Epithelial cell of prostate (primary cell): ENCODE data around the gene CDK8.

Experiments
- DNase-seq: peaks from one replicate; pipeline ENCODE4 v3.0.0-alpha.2; 2011; ENCODE audit warnings: low read depth, low spot score
- H3K27ac ChIP-seq: fragments of 450-650 bp; 2 replicates; pipeline ENCODE4 v1.5.1; 2017; ENCODE audit warnings: mild to moderate bottlenecking

Gene CDK8

GRCh38 chr13:26377038-26377437 is 123.1 kb downstream of the CDK8 start:
- no peak overlapping the region for H3K27ac ChIP-seq
- no peak for DNase-seq

GRCh38 chr13:26378116-26378515 is 124.2 kb downstream of the CDK8 start:
- H3K27ac ChIP-seq: no peak overlapping the region
- no peak for DNase-seq

GRCh38 chr13:26379831-26380230 is 125.9 kb downstream of the CDK8 start:
- no peak overlapping the region for H3K27ac ChIP-seq
- DNase-seq: no peak

GRCh38 chr13:26380930-26381329 is 127.0 kb downstream of the CDK8 start:
- no peak overlapping the region for H3K27ac ChIP-seq
- no peak for DNase-seq

DNA sequence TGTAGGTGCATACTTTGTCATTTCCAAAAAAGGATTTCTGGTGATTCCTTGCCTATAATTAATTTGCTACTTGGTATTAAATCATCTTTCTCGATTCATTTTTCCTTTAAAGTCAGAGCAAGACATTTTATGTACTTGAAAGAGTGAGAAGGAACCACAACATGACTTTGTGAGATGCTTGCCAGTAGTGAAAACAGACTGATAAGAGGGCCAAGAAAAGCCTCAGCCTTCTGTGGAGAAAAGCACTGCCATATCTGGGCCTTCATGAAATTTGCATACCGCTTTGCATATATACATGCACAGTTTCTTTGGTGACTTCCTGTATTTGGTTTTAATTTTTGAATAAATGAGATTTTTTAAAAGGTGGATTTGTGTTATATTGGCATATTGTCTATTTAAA is 128.4 kb downstream of the CDK8 start:
- no peak for DNase-seq
- H3K27ac ChIP-seq: no peak overlapping the region

DNA sequence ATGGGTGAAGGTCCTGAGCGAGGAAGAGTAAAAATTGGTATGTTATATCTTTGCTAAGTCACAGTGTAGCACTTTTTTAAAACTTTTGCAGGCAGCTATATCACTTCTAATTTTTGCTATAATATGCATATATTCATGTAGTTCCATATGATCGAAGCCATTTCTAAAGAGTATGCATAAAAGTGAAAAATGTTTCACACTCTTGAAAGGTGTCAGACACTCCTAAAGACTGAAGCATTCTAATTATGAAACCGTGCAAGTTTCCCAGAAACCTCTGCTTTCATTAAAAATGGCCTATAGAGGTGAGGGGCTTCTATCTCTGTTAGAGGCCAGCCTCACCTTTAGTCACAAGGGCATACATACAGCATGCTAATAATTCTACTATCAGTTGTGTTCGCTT is 128.9 kb downstream of the CDK8 start:
- no peak for DNase-seq
- no peak overlapping the region for H3K27ac ChIP-seq

DNA sequence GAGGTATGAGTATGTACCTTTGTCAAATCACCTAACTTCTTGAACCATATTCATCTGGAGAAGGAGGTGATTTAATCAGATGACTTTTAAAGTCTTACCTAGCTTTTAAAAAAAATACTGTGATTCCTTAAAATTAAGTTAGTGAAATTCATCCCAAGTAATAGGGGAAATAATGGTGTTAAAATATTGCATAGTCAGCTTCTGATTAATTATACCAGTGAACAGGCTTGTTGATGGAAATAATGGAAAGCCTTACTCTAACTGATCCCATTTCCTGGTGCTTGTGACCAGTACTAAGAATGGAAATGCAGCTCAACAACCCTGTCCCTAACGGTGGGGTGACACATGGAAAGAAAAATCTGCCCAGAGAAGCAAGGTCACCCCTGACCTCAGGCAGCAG is 130.7 kb downstream of the CDK8 start:
- DNase-seq: no peak

DNA sequence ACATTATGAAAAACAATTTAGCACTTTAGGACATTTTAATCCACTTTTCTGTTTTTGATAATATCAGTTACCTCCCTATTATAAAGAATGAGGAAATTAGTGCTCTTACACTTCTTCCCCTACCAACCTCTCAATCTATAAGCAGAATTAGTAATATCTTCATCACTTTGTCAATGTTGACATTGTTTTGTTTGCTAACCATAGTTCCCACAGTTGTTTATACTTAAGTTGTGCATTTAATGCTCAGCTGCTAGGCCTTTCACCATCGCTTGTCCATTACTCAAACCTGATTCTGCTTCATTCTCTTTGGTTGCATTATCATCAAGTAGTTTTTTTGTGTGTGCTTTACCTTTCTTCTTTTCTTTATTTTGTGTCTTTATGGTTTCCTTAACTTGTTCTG is 132.1 kb downstream of the CDK8 start:
- no peak overlapping the region for H3K27ac ChIP-seq
- DNase-seq: peak; percentile 14

More for the DNA sequence above, 130.7 kb downstream of the CDK8 start:
- no peak overlapping the region for H3K27ac ChIP-seq

- H3K27ac ChIP-seq: no peak overlapping the region
- no peak for DNase-seq
Observed at GRCh38 chr13:26390203-26390602, 136.3 kb downstream of the CDK8 start.

GRCh38 chr13:26400545-26400944 is 146.6 kb downstream of the CDK8 start:
- H3K27ac ChIP-seq: no peak overlapping the region
- no peak for DNase-seq

- no peak overlapping the region for H3K27ac ChIP-seq
- no peak for DNase-seq
Observed at GRCh38 chr13:26401069-26401468, 147.1 kb downstream of the CDK8 start.

GRCh38 chr13:26401578-26402021 is 147.7 kb downstream of the CDK8 start:
- H3K27ac ChIP-seq: no peak overlapping the region
- no peak for DNase-seq

DNA sequence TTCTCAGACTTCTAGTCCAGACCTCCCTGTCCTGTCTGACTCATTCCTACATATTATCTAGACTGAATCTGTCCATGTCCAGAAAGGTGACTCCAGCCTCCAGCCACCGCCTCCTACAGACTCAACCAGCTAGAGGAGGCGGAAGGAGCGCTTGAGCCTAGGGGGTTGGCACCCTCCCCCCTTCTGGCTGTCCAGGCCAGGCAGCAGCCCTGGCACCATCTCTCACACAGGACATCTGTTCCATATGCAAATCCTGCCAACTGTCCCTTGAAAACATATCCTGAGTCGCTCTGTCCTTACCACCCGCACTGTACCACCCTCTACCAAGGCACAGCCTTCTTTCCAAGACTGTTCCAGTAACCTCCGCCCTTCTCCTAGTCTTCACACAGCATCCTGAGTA is 152.9 kb downstream of the CDK8 start:
- DNase-seq: no peak
- H3K27ac ChIP-seq: no peak overlapping the region

DNA sequence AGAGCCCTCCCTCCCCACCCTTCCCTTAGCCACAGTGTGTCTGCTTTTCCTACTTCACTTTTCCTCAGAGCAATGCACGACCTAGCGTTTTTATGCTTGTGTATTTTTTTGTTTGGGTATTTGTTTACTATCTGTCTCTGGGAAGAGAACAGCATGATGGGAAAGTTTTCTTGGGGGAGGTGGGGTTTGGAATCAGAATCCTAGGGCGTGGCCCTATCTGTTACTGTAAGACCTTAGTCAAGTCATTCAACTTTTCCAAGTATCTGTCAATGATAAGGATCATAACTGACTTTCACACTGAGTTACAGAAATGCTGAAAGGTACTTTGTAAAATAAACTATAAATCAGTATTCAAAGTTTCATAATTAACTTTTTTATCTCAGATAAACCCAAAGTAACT is 157.3 kb downstream of the CDK8 start:
- no peak overlapping the region for H3K27ac ChIP-seq
- no peak for DNase-seq

- H3K27ac ChIP-seq: no peak overlapping the region
- no peak for DNase-seq
Observed at GRCh38 chr13:26412263-26412662, 158.3 kb downstream of the CDK8 start.

- DNase-seq: no peak
- no peak overlapping the region for H3K27ac ChIP-seq
Observed at GRCh38 chr13:26412936-26413716, 159.2 kb downstream of the CDK8 start.

- no peak for DNase-seq
Observed at GRCh38 chr13:26420282-26420960, 166.5 kb downstream of the CDK8 start.

GRCh38 chr13:26422036-26422435 is 168.1 kb downstream of the CDK8 start:
- no peak for DNase-seq
- H3K27ac ChIP-seq: no peak overlapping the region

More at GRCh38 chr13:26420282-26420960, 166.5 kb downstream of the CDK8 start:
- no peak overlapping the region for H3K27ac ChIP-seq

GRCh38 chr13:26423629-26424028 is 169.7 kb downstream of the CDK8 start:
- no peak overlapping the region for H3K27ac ChIP-seq
- DNase-seq: no peak

DNA sequence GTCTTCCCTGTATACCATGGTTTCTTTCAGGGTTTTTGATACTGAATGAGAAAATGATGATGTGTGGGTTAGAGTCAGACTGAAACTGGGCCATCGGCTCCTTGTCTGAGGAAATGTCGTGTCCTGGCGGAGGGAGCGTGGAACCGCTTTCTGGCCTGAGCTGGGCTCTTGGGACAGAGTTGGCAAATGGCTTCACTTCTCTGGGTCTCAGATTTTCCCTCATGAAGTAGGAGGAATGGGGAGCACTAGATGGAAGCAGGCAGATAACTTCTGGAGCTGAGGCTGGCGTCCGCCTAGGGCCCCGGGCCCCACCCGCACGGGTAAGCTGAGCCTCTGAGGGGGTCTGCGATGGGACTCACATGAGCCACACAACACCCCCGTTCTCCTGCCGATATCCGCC is 170.3 kb downstream of the CDK8 start:
- DNase-seq: no peak
- no peak overlapping the region for H3K27ac ChIP-seq

DNA sequence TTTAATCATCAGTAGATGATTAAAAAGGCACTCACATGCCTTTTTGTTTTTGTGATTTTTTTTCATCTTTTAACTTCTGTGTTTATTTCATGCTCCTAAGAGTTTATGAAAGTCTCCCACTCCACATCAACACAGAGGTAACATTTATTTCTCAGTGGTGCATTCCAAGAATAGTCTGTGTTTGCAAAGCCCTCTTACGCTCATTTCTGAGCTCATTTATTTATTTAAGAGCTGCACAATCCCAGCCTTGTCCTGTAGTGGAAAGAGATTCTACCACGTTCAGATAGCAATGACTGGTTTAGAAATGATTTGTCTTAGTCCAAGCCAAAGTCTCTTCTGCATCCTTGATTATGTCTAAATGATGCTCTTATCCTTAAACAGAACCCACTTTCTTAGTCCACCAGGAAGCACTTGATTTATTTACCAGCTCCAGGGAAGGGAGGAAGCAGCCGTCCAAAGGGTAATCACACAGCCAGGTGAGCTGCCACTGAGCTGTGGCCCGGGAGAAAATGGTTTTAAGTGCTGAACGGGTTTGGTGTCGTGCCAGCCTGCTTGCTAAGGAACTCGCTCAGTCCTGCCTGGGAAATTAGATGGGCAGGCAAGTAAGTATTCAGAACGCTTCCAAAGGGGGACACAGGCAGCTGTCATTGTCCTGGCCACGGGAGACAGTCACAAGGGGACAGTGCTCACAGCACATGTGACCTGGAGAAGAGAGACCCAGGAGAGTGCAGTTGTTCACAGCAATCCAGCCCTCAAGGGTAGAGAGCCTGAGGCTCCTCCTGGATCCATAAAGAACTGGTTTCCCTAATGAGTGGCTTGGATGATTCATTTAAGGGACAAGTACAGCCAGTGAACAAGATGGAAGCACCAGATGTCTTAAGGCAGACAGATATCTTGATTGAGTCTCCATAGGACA is 171.8 kb downstream of the CDK8 start:
- no peak overlapping the region for H3K27ac ChIP-seq
- DNase-seq: no peak
